HepG2 (cell line): ENCODE data around the gene EPO. TPM values are rescaled to one million over a fixed set of nuclear protein-coding genes. Genes with fewer than 3 reads are reported as not detected.

Experiments
- ATAC-seq: fragments of 200-7000 bp; cut with Tn5 transposase; 3 replicates; pipeline ENCODE4 v1.9.1; 2020; ENCODE audit warnings: mild to moderate bottlenecking, moderate library complexity
- BruUV-seq: library from RNA; stranded (reverse); fragments of 400-500 nt; replicated peaks from 2 replicates; lab custom pipeline; 2021; lab: Mats Ljungman, UMichigan
- CTCF ChIA-PET: fragments of 300-600 bp; formaldehyde crosslinking; extraction: SDS; loops from one replicate; lab custom pipeline; 2021; ENCODE audit warnings: low total read pairs, inconsistent platforms, low intra/inter-chr PET ratio; lab: Yijun Ruan, JAX
- POLR2A ChIA-PET: fragments of 350-600 bp; sonication (Branson Sonifier 250); formaldehyde crosslinking; loops from one replicate; lab custom pipeline; 2020; ENCODE audit warnings: antibody characterized with exemption, inconsistent platforms; lab: Yijun Ruan, JAX
- DNase-seq: peaks from one replicate; pipeline ENCODE4 v3.0.0-alpha.2; 2015; ENCODE audit warnings: low spot score
- FAIRE-seq: peaks from 3 replicates; lab custom pipeline; 2011; peaks lifted over from hg19 to GRCh38; lab: Jason Lieb, UNC
- H2AFZ ChIP-seq: one replicate; pipeline ENCODE4 v1.6.1; 2011; ENCODE audit warnings: low read length, inconsistent platforms
- H3K27ac ChIP-seq: fragments of 300-600 bp; 3 replicates; pipeline ENCODE4 v1.8.0; 2011; ENCODE audit warnings: mixed run types, mild to moderate bottlenecking, mixed read lengths, low read length, inconsistent platforms; ENCODE audit not compliant: insufficient read depth; ENCODE audit errors: extremely low read length
- H3K27me3 ChIP-seq, 2 experiments: fragments of 200-600 bp in 1 of 2; 2 replicates in 1 of 2; 3 replicates in 1 of 2; pipeline versions ENCODE4 v1.6.0 to v1.8.0; 2011; ENCODE audit warnings: low read length in 2 of 2, mild to moderate bottlenecking in 2 of 2, moderate library complexity in 2 of 2, inconsistent platforms in 1 of 2; ENCODE audit not compliant: insufficient read depth in 2 of 2, control insufficient read depth in 1 of 2
- H3K36me3 ChIP-seq, 2 experiments: fragments of 200-600 bp in 1 of 2; replicated peaks in 1 of 2; 2 replicates in 1 of 2; 3 replicates in 1 of 2; pipeline versions ENCODE4 v1.5.1 to v1.8.0; 2011; ENCODE audit warnings: low read length in 2 of 2, inconsistent platforms in 1 of 2; ENCODE audit not compliant: insufficient read depth in 2 of 2, control insufficient read depth in 1 of 2
- H3K4me1 ChIP-seq: 2 replicates; pipeline ENCODE4 v1.5.1; 2012; ENCODE audit warnings: low read length, inconsistent platforms; ENCODE audit not compliant: insufficient read depth
- H3K4me2 ChIP-seq: 2 replicates; pipeline ENCODE4 v1.6.0; 2011; ENCODE audit warnings: low read depth, low read length, inconsistent platforms
- H3K4me3 ChIP-seq, 3 experiments: fragments of 200-600 bp in 1 of 3; sonication (generic), shearing (Covaris generic) in 1 of 3; replicated peaks in 1 of 3; 2 replicates each; pipeline ENCODE4 v1.5.1; 2011 to 2016; ENCODE audit warnings: low read length in 3 of 3, inconsistent platforms in 2 of 3, low read depth in 2 of 3, mild to moderate bottlenecking in 2 of 3, control low read depth in 1 of 3, mixed read lengths in 1 of 3; ENCODE audit not compliant: insufficient read depth in 1 of 3
- H3K79me2 ChIP-seq: one replicate; pipeline ENCODE4 v1.6.1; 2011; ENCODE audit warnings: low read length, inconsistent platforms; ENCODE audit not compliant: insufficient read depth
- H3K9ac ChIP-seq: 2 replicates; pipeline ENCODE4 v1.6.0; 2011; ENCODE audit warnings: mild to moderate bottlenecking, low read depth, low read length, inconsistent platforms; ENCODE audit not compliant: insufficient read depth
- H3K9me3 ChIP-seq: 2 replicates; pipeline ENCODE4 v1.5.1; 2012; ENCODE audit warnings: mild to moderate bottlenecking, low read length
- H4K20me1 ChIP-seq: 2 replicates; pipeline ENCODE4 v1.6.0; 2011; ENCODE audit warnings: inconsistent platforms, mild to moderate bottlenecking, low read length, moderate library complexity; ENCODE audit not compliant: insufficient read depth
- GMEB1 ChIP-seq: sonication (generic); formaldehyde crosslinking; IDR thresholded peaks from 2 replicates; pipeline ENCODE4 v1.5.1; 2020; ENCODE audit warnings: missing genetic modification reagents, mild to moderate bottlenecking, borderline replicate concordance
- RBFOX2 ChIP-seq: fragments of 200-400 bp; formaldehyde crosslinking; IDR thresholded peaks from 2 replicates; pipeline ENCODE4 v1.6.1; 2017; ENCODE audit warnings: low read depth, mild to moderate bottlenecking, low read length
- WIZ ChIP-seq: sonication (generic); formaldehyde crosslinking; IDR thresholded peaks from 2 replicates; pipeline ENCODE4 v1.5.1; 2020; ENCODE audit warnings: mild to moderate bottlenecking, missing genetic modification reagents
- ZNF142 ChIP-seq: sonication (generic); formaldehyde crosslinking; IDR thresholded peaks from 2 replicates; pipeline ENCODE4 v1.4.0; 2020; ENCODE audit warnings: missing genetic modification reagents
- ZNF589 ChIP-seq: sonication (generic); formaldehyde crosslinking; conservative IDR thresholded peaks from 2 replicates; pipeline ENCODE4 v1.8.0; 2022; ENCODE audit warnings: mild to moderate bottlenecking, moderate library complexity, missing genetic modification reagents
- WGBS: methylation state at CpG from one replicate; pipeline ENCODE4 v1.1.6; 2017; ENCODE audit warnings: low lambda C conversion rate; 5-methylcytosine and 5-hydroxymethylcytosine counted together
- in situ Hi-C: cut with HindIII; loops from 2 replicates; pipeline ENCODE4 v1.10.0; 2017; ENCODE audit warnings: low pct_unique_long_range_greater_than_20kb; ENCODE audit not compliant: extremely low pct_ligation_motif_present
- intact Hi-C: fragments of 100-400 bp; cut with micrococcal nuclease; formaldehyde crosslinking; loops from one replicate; pipeline ENCODE4 v1.10.0; 2022; ENCODE audit not compliant: unreplicated experiment
- polyA plus RNA-seq, 8 experiments: library from polyadenylated mRNA; depleted of rRNA in 3 of 8; stranded (reverse) in 7 of 8; unstranded in 1 of 8; fragments of >200 nt; fragmentation: Illumina TruSeq in 4 of 8; extraction: Trizol in 4 of 8; gene quantifications; 2 replicates each; pipeline versions ENCODE4 v1.2.1 to v1.2.3, GENCODE V29; 2011 to 2016; ENCODE audit warnings: low read depth in 4 of 8, missing spikeins in 1 of 8, mixed read lengths in 1 of 8; ENCODE audit not compliant: insufficient read depth in 1 of 8
- total RNA-seq, 5 experiments: library from RNA; depleted of rRNA; stranded (reverse); fragments of >200 nt; fragmentation: Illumina TruSeq; extraction: Trizol; gene quantifications; 2 replicates each; pipeline ENCODE4 v1.2.3, GENCODE V29; 2016; ENCODE audit warnings: low read depth in 1 of 5

The EPO gene
- total and polyA plus RNA-seq, 2 of the 13 experiments (the other 11 are each of a cell fraction or from before 2014, with no cell fraction given): 10.3 to 25.7 TPM

GRCh38 chr7:100682991-100683658, 37.1 kb upstream of the EPO start:
- in situ Hi-C loops (no loop called here), intact Hi-C loops (no loop called here)
- Histone ChIP-seq H3K9me3 (no peaks in the 10 kb centered on the region), H4K20me1 (peaks cover 4% of the 10 kb centered on the region; the same call in 1 of the 2 replicates), H3K79me2 (no peaks in the 10 kb centered on the region), H2AFZ (no peak overlapping the region), H3K4me3 (no peak overlapping the region), H3K27ac (no peak overlapping the region), H3K4me2 (no peak overlapping the region), H3K27me3 (no peaks in the 10 kb centered on the region), H3K9ac (no peak overlapping the region), H3K4me1 (peaks cover 21% of the 10 kb centered on the region), H3K36me3 (peaks cover 44 to 62% of the 10 kb centered on the region in 2 experiments)
- no peak for ATAC-seq
- ChIA-PET CTCF (no interaction called here), POLR2A (interaction anchor here (0.7 to 1.9 kb wide), 4 partner anchors 41 to 97 kb away, joined by 3 to 6 read pairs (median 4); partner anchors contain the start of genes FBXO24, LRCH4 and MOSPD3)
- no peak for DNase-seq
- WGBS: 95% methylated on average over 16 of the region's 28 CpGs
- no TSS peak for BruUV-seq
- FAIRE-seq: no peak
- TF ChIP-seq ZNF142 (CRISPR knock-in tag) (no peak), RBFOX2 (peak; percentile 19; the same call in 1 of the 2 replicates), WIZ (CRISPR knock-in tag) (no peak), GMEB1 (no peak), ZNF589 (no peak)
